HG03575 (cell line): ENCODE data around the gene ITPR3.

ENCODE experiments used
- ATAC-seq: cut with Tn5 transposase; IDR thresholded peaks from one replicate; pipeline ENCODE4 v1.9.1; 2021; ENCODE audit not compliant: unreplicated experiment, insufficient number of reproducible peaks, low FRiP score; ENCODE audit errors: extremely low read depth

ITPR3 gene

DNA sequence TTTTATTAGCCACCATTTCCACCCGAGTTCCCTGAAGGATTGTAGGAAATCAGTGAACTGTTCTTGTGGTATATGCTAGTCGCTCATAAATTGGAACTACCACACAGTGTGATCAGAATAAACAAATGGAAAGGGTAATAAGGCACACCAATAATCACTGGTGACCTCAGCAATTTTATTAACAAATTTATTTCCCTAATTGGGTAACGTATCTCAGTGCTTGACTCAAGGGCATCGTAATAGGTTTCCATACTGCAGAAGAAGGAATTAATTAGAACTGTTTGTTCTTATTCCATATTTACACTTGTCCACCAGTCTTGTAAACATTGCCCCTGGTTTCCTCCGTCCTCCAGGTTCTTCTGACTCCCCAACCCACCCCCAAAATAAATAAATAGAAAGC is 100.4 kb downstream of the ITPR3 start:
- no peak for ATAC-seq

DNA sequence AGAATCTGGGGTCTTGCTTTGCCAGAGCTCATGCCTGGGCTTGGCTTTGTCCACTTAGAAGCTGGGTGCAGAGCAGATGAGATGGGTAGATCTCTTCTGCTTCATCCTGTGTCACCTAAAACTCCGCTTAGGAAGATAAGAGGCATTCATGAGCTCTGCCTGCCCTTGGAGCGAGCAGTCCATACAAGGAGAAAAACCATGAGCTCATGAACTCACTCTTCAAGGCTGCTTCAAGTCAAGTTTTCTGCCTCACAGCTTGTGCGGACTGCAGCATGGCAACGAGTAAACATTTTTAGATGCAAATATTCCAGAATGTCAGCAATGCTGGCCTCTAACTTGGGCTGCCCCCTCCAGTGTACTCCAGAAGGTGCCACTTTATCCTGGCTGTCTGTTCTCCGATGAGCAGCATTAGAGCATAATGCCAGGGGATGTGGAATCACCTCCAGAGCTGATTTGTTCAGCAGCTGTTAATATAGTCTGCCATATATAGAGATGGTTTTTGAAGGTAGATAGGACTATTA is 101.0 kb downstream of the ITPR3 start:
- ATAC-seq = no peak

DNA sequence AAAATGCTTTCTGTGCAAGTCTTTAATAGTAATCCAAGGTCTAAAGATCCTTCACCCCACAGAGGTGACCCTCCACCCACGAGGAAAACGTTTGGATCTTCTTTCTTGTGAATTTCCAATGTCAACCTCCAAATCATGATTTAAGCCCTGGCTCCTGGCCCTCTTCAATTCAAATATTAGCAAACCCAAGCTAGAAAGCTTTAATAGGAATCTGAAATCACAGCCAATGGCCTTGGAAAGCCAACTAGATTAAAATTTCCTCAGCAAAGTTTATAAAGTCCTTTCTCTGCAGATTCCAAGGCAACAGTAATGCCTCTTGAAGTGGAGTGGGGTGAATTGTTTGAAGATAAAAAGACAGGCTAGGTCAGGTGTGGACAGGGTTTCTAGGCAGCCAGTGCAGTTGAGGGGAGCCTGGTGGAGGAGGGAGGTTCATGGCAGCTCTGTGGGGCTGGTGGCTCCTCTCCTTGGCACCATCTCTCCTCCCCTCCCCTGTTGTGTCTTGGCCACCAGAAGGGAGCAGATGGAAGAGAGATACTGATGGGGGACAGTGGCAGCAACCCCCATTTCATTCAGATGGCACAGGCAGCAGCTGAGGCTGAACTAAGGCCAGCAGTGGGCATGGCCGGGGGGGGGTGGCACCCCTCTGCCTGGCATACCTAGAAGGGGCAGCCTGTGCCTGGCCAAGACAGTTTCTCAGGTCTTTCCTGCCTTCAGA is 102.4 kb downstream of the ITPR3 start:
- no peak for ATAC-seq

DNA sequence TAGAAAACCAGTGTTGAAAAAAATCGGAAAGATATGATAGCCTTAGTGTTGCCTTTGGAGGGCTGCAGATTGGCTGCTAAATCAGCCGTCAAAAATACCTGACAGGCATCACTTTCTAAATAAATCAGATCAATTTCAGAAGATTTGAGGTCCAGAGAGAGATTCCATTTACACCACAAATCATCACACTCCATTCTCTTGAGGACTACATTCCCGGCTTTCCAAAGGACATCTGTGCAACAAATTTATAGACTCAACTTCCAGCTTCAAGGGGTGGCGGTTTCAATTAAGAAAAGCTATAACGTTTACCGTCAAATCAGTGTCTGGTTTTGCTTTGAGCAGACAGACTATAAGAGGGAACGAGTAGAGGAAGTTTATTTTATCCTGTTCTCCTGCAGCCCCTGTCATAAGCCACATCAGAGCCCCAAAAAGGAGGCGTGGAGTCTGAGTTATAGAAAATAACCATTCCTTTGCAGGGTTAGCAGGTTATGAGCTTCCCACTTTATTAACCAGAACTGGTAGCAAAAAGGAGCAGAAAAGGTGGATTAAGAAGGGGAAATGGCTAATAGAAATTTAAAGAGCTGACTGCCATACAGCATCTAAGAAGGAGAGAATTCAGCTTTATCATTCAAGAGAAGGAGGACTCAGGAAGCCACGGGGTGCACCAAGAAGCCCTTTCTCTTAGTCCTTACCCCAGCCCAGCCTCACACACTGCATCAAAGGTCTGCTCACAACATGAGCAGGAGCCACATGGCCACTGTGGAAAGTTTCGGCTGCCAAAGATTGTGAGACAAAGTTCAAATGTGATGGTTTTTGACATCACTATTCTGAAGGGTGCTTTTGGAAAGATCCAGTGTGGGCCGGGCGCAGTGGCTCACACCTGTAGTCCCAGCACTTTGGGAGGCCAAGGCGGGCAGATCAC is 103.2 kb downstream of the ITPR3 start:
- ATAC-seq = no peak

DNA sequence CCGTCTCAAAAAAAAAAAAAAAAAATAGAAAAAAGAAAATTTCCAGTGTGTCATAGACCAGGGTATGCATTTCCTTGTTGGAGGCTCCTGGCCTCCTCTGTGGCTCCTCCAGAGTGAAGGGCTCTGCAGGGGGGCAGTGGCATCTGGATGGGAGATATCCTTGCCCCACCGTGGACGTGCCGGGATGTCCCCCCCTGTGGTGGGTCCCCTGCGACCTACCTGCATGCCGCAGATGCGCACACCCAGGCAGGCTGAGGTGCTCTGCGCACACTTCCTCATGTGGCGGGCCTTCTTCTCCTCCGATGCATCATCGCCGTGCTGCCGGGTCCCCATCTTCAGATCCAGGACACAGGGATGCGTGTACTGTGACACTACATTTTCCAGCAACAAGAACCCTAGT is 104.1 kb downstream of the ITPR3 start:
- ATAC-seq = no peak

DNA sequence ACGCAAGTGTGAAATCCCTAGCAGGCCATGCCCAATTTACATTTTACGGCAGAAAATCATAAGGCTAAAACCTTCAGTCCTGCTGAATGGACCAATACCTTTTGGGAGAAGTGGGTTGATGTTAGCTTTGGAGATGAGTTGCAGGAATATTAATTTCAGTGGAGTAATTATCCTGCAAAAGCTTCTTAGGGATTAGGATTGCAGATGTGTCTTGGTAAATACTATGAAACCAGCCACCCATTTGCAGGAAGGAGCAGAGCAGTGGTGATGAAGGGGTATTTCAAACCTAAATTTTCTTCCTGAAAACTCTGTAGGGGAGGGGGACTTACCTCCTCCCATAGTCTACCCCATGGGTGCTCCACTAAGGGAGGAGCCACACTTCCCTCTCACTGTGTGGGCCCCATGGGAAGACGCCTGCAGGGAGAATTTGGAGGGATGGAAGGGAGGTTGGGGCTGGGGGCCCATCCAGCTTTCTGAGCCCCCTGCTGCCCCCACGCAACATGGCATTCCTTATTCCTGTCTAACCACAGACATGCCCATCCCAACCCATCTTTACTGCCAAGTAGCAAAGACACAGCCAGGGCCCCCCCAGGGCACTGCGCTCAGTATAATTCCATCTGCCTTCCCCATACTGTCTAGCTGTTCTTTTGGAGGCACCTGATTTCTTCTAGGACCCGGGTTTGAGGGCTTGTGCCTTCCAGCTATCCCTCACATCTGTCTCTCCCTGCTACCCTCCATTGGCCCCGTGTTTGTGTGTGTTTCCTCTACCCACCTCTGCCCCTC is 105.0 kb downstream of the ITPR3 start:
- ATAC-seq = no peak

DNA sequence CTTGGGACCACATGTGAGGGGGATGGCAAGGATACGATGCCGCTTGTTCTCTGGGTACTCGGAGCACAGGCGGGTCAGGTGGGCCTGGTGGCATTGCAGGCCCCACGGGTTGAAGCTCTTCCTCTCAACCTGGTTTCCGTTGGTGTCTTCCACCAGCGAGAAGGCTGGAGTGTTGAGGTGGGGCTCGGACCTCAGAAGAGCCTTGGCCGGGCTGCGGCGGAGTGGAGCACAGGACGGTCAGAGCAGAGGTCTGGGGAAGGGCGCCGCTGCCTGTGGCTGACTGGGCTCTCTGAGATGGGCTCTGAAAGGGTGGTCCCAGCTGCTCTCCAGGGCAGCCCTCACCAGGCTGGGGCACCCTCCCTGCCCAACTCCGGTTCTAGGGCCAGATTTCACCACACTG is 105.6 kb downstream of the ITPR3 start:
- no peak for ATAC-seq

DNA sequence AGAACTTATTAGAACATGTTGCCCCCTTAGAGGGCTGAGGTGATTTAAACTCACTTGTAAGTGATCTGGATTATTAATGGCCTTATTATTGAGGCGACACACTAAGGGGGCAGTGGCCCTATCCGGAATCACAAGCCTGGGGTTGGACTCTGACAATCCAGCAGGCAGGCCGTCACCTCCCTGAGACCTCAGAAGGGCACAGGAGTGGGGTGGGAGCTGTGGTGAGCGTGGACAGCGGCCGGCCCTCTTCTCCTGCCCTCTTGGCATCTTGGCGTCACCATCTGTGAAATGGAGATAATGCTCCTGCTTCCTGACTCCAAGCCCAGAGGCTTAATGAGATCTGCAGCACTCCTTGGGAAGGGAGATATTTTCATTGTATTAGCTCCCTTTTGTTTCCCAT is 106.0 kb downstream of the ITPR3 start:
- no peak for ATAC-seq

DNA sequence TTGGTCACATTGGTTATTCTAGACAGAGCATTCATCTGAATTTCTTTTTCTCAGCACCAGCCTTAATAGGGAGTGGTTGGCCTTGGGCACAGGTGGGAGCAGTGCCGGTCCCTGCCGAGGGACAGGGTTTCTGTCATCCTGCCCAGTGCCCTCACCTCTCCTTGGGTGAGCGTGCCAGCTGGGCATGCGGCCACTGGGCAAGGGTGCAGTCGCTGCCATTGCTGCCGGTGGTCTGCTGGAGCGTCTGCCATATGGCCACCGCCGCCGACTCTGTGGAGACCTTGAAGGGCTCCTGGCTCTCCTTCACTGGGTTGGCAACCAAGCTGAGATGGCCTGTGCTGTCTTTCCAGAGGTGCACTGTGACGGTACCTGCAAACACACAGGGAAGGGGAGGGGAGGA is 106.8 kb downstream of the ITPR3 start:
- ATAC-seq = no peak

DNA sequence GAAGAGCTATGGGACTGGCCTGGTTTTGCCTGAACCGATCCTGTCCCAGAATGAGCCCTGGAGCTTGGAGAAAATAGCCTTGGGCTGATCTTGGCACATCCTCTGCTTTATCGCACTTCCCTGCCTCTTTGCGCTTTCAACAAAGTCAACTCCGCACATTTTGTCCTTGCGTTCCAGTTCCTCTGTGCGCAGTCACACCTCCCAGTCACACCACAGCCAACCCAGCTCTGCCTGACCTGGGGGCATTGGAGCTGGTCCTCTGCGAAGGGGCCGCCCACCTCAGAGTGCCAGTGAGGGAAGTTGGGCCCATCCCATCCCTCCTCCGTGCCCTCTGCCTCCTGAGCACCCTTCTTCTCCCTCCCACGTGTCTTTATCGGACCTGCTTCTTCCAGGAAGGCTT is 107.3 kb downstream of the ITPR3 start:
- ATAC-seq = no peak

DNA sequence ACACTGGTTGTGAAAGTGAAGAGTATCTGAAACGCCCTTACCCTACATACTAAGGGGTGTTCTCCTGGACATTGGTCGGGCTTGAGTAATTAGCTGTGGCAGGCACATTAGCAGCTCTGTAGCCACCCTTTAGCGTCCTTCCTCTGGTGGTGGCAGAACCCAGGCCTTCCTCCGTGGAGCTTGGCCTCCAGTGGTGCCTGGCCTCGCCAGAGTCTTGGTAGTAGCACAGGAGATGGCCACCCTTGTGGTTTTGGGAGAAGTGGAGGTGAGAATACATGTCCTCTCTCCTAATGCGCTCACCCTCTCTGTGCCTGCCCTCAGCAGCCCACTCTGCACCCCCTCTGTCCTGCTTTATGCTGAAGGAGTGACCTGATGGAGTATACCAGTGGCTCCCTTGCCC is 107.9 kb downstream of the ITPR3 start:
- ATAC-seq = no peak

DNA sequence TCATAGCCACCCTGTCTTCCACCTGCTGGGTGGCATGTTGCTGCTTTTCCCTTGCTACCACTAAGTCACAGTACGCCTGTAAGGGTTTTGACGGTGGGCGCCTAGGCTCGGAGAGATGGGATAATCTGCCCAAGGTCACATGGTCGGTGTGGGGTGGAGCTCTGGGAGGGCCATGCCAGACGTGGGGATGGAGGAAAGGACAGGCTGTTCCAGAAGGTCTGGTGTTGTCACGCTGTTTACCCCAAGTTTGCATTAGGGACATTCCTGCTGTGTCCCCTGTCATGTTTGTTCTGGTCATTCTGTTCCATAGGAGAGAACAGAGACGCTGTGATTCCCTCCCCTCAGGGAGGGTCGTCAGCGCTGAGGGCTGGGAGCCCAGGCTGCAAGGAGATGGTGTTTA is 109.5 kb downstream of the ITPR3 start:
- ATAC-seq = no peak

DNA sequence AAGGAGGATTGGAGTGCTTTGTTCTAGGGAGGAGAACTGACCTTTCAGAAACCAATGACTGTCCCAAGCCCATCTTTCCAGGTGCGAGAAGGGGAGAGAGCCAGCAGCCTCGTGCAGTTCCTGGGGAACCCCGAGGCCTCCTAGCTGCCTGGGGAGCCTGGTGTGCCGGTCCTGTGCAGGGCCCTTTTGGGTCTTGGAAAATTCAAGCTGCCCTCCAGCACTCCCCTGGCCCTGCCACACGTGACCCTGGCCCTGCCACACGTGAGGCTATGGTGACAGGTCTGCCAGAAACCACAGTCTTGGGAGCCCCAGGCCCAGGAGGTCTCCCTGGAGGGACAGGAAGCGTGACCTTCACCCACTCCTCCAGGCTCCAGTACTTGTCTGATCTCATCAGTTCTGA is 109.9 kb downstream of the ITPR3 start:
- ATAC-seq = no peak

DNA sequence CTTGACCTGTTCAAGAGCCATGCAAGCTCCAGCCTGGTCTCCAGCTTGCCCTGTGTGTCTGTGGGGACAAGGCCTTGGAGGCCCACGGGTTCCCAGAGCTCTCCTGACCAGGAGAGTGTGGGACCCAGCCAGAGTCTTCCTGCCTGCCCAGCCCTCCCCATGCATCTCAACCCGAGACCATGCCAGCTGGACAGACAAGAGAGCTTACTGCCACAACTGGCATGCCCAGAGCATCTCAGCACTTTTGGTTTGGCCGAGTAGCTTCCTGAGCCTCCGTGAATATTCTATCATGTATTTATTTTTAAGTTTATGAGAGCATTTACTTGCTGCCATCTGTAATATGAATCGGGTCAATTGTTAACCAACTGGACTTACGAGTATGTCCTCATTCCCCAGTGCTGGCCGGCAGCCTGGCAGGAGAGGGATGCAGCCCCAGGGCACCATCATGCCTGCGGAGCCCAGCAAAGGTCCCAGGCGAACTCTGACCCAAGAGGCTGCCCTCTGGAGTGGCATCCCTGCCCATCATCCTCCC is 110.7 kb downstream of the ITPR3 start:
- ATAC-seq = no peak

DNA sequence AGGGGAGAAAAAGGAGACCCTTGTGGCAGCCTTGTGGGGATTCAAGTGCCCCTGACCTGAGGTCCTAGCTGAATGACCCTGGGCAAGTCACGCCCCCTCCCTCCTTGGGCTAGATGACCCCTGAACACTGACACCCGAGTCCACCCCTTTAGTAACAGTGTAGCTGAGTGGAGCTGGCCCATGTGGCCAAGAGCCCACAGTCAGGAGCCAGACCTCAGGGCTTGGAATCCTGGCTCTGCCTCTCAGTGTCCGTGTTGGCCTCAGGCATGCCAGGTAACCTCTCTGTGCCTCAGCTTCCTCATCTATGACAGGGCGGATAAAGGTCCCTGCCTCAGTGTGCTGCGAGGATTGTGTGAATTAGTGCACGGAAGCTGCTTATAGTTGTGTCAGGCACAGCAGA is 111.3 kb downstream of the ITPR3 start:
- no peak for ATAC-seq

DNA sequence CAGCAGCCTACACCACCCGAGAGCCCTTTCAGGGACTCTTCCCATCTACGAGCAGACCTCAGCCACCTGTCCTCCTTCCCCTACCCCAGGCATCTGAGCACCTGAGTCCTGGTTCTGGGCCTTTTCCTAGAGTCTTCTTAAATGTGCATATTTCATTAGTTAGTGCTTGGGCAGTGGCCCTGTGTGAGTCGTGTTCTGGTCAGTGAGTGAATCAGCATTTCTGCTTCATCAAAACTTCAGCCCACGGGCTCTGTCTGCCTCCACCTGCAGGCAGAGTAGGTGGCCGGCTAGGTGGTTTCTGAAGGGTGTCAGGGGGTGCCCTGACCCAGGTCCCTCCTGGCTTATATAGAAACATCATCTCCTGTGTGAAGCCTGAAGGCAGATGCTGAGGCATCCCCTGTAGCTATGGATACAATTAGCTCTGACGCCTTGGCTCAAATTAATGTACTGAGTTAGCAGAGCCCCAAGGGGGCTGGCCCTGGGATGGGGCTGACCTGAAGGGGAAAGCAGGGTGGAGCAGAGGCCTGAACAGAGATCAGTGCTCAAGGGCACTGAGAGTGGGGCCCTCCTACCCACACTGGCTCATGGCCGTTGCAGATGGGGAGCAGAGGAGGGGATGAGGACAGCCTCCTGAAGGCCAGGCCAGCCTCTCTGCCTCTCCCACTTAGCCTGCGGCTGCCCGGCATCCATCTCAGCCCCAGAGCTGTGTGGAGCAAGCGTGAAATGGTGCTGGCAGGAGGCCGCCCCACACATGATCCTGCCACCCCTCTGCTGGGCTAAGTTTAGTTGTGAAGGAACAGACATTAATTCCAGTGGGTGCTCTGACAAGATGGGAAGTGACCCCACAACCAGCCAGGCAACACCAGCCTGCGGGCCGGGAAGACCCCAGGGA is 111.9 kb downstream of the ITPR3 start:
- no peak for ATAC-seq

DNA sequence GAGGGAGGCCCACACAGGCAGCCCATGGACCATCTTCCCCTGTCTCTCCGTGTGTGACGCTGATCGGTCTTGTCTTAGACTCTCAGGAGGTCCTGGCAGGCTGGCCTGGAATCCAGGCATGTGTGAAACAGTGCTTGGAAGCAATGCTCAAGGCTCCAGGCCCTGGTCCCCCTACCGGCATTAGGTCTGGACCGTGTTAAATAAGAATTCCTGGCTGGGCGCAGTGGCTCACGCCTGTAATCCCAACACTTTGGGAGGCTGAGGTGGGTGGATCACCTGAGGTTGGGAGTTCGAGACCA is 112.5 kb downstream of the ITPR3 start:
- ATAC-seq = no peak

DNA sequence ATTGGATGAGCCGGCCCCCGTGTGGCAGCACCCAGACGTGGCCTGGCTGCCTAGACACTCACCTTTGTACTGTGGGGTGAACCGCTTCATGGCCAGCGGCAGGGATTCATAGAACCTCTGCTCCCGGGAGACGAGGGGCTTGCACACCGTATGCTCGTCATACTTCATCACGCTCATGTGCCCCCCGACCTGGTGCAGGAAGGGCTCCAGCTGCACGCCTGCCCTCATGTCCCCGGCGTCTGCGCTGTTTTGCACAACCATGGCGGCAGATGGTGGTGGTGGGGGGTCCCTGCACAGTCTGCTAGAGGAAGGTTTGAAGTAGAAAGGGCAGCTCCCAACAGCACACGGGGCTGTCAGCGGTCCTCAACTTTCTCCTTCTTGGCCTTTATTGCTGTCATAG is 114.1 kb downstream of the ITPR3 start:
- no peak for ATAC-seq
